NK-92 (cell line): ENCODE data around the gene AK2.
A peak's percentile ranks its signal among the peaks of the same experiment; 100 is the strongest.
"Not testable (repeated sequence)": the region's sequence is repeated elsewhere in the genome, so short reads cannot be mapped to it uniquely, and the experiment has no call there.

Experiments
- DNase-seq: peaks from one replicate; lab custom pipeline; 2025; ENCODE audit not compliant: unreplicated experiment; lab: John Stamatoyannopoulos, UW

Gene AK2

GRCh38 chr1:33036526-33037503 is at the start of gene AK2:
AK2 (minus strand) TSS chr1:33036883; CDS start chr1:33036828, 55 bp downstream.
- DNase-seq = peak; percentile 47

DNA sequence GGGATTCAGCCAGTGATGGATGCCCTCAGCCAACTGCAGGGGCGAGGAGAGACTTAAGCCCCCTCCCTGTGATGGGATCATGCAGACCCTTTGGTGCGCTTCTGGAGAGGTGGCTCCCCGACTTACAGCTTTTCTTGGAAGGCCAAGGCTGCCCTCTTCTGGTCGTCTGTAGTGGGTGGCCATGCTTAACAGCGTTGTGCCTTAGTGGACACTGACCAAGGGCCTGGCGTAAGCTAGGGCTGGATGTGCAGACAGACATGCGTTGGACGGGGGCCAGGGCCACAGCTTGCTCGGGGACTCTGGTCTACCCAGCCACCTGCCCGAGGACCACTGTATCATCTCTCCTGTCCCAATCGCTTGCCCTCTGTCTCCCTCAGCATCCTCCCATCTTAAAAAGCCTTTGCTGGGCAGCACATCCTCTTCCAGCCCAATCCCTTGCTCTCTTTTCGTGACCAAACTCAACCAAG is 49.7 kb upstream of the AK2 start:
- no peak for DNase-seq

- DNase-seq = no peak
These were observed 48.6 kb upstream of the AK2 start for GRCh38 chr1:33085332-33085731.

DNA sequence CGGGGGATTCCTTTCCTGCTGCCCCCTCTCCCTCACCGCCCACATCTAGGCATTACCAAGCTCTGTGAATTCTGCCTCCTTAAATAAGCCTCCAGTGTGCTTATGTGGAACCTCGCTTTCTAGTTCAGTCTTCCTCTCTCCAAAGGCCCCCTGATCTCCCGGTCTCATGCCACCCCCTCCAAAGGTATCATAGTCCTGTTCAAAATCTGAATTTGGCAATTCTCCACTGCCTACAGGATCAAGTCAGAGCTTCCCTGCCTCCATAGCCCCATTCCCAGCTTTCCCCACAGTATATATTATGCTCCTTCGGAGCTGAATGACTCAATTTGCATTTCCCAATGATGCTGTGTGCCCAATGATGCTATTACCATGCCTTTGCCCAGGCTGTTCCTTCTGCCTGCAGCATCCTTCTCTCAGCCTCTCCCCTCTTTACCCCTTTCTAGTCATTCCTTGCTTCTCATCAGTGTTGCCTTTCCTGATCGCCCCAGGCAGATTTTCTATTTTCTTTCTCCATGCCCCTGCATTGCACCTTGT is 46.0 kb upstream of the AK2 start:
- DNase-seq = no peak

DNA sequence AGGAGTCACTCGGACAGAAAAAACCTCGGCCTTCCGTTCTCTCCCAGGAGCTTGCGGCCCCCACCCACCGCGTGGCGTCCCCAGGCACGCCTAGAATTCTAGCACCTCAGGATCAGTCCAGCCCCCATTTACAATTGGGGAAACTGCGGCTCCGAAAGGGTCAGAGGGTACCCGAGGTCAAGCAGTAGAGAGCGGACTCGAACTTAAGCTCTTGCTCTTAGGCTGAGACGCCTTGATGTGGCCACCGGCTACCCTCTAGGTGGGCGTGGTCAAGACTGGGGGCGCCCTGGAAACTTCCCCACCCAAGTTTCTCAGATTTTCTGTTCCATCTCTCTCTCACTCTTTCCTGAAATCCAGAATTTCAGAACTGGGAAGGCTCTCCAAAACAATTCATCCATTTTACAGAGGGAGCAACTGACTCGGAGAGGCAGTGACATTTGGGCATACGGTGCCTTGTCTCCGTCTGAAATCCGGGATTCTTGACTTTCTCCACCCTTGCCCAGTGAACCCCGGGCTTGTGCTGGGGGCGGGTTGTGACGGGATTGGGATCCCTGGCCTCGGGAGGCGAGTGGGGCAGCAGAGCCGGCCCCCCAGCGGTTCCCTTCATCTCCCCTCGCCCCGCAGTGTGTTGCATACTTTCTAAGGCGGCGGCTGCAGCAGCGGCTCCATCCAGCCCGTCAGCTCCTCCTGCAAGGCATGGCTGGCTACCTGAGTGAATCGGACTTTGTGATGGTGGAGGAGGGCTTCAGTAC is 45.0 kb upstream of the AK2 start:
- DNase-seq = no peak

GRCh38 chr1:33080885-33081553 is 44.3 kb upstream of the AK2 start, which contains the start of gene AZIN2:
AZIN2 (plus strand) TSS chr1:33081153; CDS start chr1:33082250, 1,097 bp downstream.
- DNase-seq = peak; percentile 86

DNA sequence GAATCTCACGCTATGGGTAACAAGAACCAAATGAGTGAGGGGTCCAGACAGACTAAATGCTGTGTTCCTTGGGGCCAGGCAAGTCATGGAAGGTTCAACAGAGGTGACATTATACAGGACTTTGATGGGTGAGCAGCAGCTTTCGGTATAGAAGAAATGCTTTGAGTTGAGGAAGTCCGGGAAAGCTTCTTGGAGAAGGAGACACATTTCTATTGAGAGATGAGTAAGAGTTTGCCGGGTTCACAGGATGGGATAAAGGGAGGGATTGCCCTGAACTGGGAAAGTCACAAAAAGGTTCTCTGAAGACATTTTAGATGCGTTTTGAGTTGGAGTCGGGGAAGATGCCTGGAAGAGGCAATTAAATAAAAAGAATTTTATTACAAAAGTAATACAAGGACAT is 43.7 kb upstream of the AK2 start:
- DNase-seq = no peak

- DNase-seq = no peak
These were observed 41.4 kb upstream of the AK2 start for GRCh38 chr1:33078030-33078591.

DNA sequence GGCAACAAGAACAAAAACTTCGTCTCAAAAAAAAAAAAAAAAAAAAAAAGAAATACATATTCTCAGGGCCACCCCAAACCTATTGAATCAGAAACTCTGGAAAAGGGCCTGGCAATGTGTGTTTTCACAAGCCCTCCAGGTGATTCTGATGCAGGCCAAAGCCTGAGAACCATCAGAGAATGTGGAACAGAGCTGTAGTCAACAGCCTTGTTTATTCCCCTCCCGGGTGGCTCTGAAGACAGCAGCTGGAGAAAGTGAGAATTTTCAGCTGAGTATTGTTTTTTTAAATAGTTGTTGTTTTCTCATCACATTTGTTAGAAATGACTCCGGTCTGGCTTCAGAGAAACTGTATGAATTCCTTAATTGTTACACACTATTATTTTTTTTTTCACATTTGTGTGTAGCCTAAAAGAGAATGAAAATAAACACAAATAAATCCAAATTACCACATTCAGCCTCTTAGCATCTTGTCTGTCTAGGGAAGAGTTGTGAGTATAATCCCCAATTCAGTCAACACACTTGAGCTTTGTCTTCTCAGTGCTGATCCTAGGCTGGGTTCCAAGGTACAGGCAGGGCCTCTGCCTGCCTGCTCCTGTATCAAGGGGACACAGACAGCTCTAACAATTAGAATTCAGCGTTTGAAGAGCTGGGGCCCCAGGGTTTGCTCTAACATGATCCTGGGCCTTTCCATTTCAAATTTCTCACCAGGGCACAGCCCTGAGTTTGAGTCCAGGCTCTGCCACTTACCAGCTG is 37.7 kb upstream of the AK2 start:
- no peak for DNase-seq

- no peak for DNase-seq
These were observed 36.0 kb upstream of the AK2 start for GRCh38 chr1:33072707-33073106.

DNA sequence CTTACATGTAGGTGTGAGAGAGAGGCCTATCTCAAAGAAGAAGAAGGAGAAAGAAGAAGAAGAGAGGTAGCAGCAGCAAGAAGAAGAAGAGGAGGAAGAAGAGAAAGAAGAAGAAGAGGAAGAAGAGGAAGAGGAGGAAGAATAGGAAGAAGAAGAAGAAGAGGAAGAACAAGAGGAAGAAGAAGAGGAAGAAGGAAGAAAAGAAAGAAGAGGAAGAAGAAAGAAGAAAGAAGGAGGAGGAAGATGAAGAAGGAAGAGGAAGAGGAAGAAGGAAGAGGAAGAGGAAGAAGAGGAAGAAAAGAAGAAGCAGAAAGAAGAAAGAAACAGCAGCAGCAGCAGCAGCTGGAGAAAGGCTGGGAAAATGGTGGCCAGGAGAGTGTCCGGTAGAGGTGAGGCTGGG is 33.9 kb upstream of the AK2 start:
- no peak for DNase-seq

GRCh38 chr1:33068108-33068507 is 31.4 kb upstream of the AK2 start:
- DNase-seq = not testable (repeated sequence)

DNA sequence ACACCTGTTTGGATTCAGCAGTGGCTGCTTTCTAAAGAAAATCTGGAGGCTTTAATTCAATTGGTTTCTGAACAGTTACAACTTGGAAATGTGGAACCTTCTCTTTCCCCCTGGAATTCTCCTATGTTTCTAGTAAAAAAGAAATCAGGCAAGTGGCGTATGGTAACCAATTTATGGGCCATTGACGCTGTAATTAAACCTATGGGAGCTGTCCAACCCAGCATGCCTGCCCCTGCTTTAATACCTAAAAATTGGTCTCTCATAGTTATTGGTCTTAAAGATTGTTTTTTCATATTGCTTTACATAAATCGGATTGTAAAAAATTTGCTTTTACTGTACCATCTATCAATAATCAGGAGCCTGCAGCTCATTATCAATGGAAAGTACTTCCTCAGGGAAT is 29.8 kb upstream of the AK2 start:
- not testable (repeated sequence) for DNase-seq

DNA sequence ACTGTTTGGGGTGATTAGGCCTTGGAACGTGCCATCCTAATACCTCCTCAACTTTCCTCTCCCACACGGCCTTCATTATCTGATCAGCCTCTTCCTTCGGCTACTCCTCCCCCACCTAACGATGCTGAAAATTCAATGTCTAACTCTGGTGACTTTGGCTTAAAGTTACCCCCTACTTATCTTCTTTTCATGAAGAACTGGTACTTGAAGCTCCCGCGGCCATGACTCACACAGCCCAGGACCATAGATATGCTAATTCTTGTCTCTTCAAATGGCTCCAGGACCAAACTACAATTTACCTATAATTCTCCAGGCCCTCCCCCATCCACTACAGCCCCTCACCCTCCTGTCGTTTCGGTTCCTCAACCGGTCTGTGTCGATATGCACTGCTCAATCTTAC is 28.6 kb upstream of the AK2 start:
- no peak for DNase-seq

- not testable (repeated sequence) for DNase-seq
These were observed 27.6 kb upstream of the AK2 start for GRCh38 chr1:33064284-33064683.

DNA sequence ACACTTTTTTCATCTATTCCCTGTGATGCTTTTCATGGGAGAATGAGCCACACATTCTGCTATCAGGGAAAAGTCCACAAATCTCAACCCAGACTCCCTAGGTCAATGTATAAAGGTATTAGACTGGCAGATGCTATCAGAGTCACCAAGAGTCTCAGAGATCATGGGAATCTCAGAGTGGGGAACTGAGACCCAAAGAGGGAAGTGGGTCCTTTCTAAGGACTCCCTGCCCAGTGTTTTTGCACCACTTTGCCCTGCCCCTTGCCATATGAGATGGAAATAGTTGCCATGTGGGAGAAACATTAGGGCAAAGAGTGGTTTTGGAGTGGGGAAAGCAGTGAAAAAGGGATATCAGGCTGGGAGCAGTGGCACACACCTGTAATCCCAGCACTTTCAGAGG is 25.2 kb upstream of the AK2 start:
- DNase-seq = no peak

DNA sequence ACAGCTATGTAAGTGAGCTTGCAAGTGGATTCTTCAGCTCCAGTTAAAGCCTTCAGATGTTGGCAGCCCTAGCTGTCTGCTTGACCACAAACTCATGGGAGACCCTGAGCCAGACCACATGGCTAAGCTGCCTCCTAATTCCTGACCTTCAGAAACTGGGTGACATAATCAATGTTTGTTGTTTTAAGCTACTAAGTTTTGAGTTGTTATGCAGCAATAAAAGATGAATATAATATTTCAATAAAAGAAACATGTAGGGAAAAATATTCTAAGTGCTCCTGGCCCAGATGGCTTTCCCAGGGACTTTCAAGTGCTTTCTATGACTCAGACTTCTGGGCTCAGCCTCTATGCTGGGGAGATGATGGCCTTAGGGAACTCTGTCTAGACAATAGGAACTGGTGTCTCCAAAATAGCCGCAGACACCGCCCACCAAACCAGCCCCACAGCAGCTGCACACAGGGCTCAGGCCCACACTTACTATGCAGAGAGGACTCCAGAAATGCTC is 23.9 kb upstream of the AK2 start:
- no peak for DNase-seq

DNA sequence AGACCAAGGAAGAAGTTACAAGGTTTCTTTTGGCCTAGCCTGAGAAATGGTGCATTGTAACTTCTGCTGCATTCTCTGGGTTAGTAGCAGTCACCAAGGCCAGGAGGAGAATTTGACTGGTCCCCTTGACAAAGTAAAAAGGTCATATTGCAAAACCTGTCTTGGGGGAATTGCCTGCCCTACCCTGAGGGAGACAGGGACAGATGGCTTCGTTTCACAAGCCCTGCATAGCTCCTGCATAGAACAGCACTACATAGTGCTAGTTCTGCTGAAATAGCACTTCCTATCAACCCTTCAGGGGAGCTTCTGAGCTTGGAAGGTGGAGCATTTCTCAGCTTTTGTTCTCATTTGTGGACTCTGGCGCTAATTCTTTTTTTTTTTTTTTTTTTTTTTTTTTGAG is 20.4 kb upstream of the AK2 start:
- DNase-seq = no peak

GRCh38 chr1:33056426-33056825 is 19.7 kb upstream of the AK2 start:
- DNase-seq = no peak
